ENCODE measurements around the gene SLC48A1.

SLC48A1 gene

GRCh38 chr12:47751561-47751960 is 21.5 kb upstream of the SLC48A1 start:
- no peak for TF ChIP-seq CTCF (IDR thresholded peaks at IDR 0.05; ENCODE audit: low read length, missing control alignments)
- H3K4me3 ChIP-seq (replicated peaks; ENCODE audit: low read depth, low read length), result no peak overlapping the region
- no peak for DNase-seq (ENCODE audit: low read depth)

- DNase-seq (ENCODE audit: low read depth), result no peak
- no peak overlapping the region for H3K4me3 ChIP-seq (replicated peaks; ENCODE audit: low read depth, low read length)
- TF ChIP-seq CTCF (IDR thresholded peaks at IDR 0.05; ENCODE audit: low read length, missing control alignments), result no peak
Measured at GRCh38 chr12:47752121-47752520, 20.9 kb upstream of the SLC48A1 start.

- no peak for TF ChIP-seq CTCF (IDR thresholded peaks at IDR 0.05; ENCODE audit: low read length, missing control alignments)
- DNase-seq (ENCODE audit: low read depth), result no peak
Measured at GRCh38 chr12:47752552-47752951, 20.5 kb upstream of the SLC48A1 start.

GRCh38 chr12:47753021-47754001 is 19.7 kb upstream of the SLC48A1 start:
- no peak for DNase-seq (ENCODE audit: low read depth)
- no peak overlapping the region for H3K4me3 ChIP-seq (replicated peaks; ENCODE audit: low read depth, low read length)

More at GRCh38 chr12:47752552-47752951, 20.5 kb upstream of the SLC48A1 start:
- no peak overlapping the region for H3K4me3 ChIP-seq (replicated peaks; ENCODE audit: low read depth, low read length)

GRCh38 chr12:47754126-47754525 is 18.9 kb upstream of the SLC48A1 start:
- no peak for DNase-seq (ENCODE audit: low read depth)
- no peak for TF ChIP-seq CTCF (IDR thresholded peaks at IDR 0.05; ENCODE audit: low read length, missing control alignments)
- no peak overlapping the region for H3K4me3 ChIP-seq (replicated peaks; ENCODE audit: low read depth, low read length)

More at GRCh38 chr12:47753021-47754001, 19.7 kb upstream of the SLC48A1 start:
- TF ChIP-seq CTCF (IDR thresholded peaks at IDR 0.05; ENCODE audit: low read length, missing control alignments), result no peak

GRCh38 chr12:47754881-47755280 is 18.2 kb upstream of the SLC48A1 start:
- H3K4me3 ChIP-seq (replicated peaks; ENCODE audit: low read depth, low read length), result no peak overlapping the region
- no peak for TF ChIP-seq CTCF (IDR thresholded peaks at IDR 0.05; ENCODE audit: low read length, missing control alignments)
- no peak for DNase-seq (ENCODE audit: low read depth)
